ENCODE data around the gene C11orf42.

GRCh38 chr11:6217722-6218121, 12.4 kb downstream of the C11orf42 start:
- no peak for TF ChIP-seq CTCF (IDR thresholded peaks at IDR 0.05)
- no peak for TF ChIP-seq POLR2AphosphoS5 (IDR thresholded peaks at IDR 0.05)

Data from stomach (tissue), 4 donors.